SU-DHL-6 (cell line): ENCODE data around the gene CLIC1.

Source experiments
- CTCF ChIP-seq: fragments of 200-600 bp; sonication (generic); IDR thresholded peaks from one replicate; pipeline ENCODE4 v1.5.1; 2017; ENCODE audit warnings: antibody characterized with exemption, mild to moderate bottlenecking, low read length, moderate library complexity; ENCODE audit not compliant: insufficient read depth, poor library complexity, severe bottlenecking
- EZH2phosphoT487 ChIP-seq: fragments of 200-600 bp; sonication (generic), shearing (Covaris generic); conservative IDR thresholded peaks from 2 replicates; pipeline ENCODE4 v1.6.1; 2018; ENCODE audit warnings: mild to moderate bottlenecking, antibody characterized with exemption, low read length, moderate library complexity, mixed read lengths

DNA sequence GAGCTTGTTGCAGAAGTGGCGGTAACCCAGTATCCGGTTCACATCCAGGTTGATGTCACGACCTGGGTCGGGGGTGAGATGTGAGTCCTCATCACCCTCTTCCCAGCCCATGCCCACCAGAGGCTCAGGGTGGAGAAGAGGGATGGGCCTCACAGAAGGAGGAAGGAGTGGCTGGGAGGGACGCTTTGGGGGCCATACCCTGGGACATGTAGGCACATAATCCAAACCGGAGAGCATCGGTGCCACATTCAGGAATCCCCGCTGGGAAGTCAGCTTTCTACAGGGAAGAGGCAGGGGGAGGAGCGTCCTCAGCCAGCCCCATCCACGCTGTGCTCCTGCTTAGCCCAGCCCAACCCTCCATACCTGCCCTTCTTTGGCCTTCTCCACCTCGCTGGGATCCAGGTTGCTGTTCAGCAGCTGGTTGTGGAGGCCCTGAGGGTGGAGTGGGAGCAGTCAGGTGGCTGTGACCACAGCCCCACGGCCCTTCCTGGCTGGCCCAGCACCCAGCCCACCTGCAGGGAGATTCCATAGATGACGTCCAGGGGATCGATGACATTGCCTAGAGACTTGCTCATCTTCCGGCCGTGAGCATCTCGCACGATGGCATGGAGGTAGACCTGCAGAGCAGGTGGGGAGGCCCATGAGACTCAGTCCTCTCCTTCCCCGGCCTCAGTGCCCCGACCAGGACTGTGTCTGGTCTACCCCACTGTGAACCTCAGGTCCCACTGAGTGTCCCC is 44.3 kb upstream of the CLIC1 start:
- TF ChIP-seq CTCF (no peak), EZH2phosphoT487 (no peak)
